ENCODE measurements around the gene MSH5.
"Not testable (repeated sequence)": the region's sequence is repeated elsewhere in the genome, so short reads cannot be mapped to it uniquely, and the experiment has no call there.

The MSH5 gene

GRCh38 chr6:31700740-31701401 lies 38.9 kb upstream of the MSH5 start:
- peak overlapping the region; percentile 76 to 99 (median 97) for H3K4me2 ChIP-seq
- peak overlapping the region in 6 of 10 experiments; percentile 76 to 95 (median 84); a peak in 9 of 20 replicates for H3K4me3 ChIP-seq
- H3K9ac ChIP-seq, result peak overlapping the region in 10 of 11 experiments; percentile 19 to 98 (median 96); a peak in 13 of 22 replicates

GRCh38 chr6:31701666-31702404 lies 38.0 kb upstream of the MSH5 start:
- H3K9ac ChIP-seq, result peak overlapping the region; percentile 90 to 98 (median 95)
- TF ChIP-seq Cebpa-rat (IDR thresholded peaks at IDR 0.05), result no peak
- H4K20me1 ChIP-seq, result peaks cover 9 to 44% (median 29%) of the 10 kb centered on the region in 11 experiments; a peak in 16 of 22 replicates
- no peaks in the 10 kb centered on the region for H3K27me3 ChIP-seq
- H3K4me1 ChIP-seq, result peaks cover 30 to 56% (median 34%) of the 10 kb centered on the region in 10 experiments
- H3K9me3 ChIP-seq (replicated peaks in 1 of 11), result no peaks in the 10 kb centered on the region
- H3K4me2 ChIP-seq, result peak overlapping the region; percentile 76 to 99 (median 97)
- H3K4me3 ChIP-seq, result peak overlapping the region; percentile 67 to 95 (median 82)
- peak overlapping the region; percentile 88 to 96 (median 94); a peak in 21 of 22 replicates for H3K27ac ChIP-seq
- H3K36me3 ChIP-seq, result peaks cover 37 to 50% (median 43%) of the 10 kb centered on the region in 11 experiments

More at GRCh38 chr6:31700740-31701401, 38.9 kb upstream of the MSH5 start:
- Histone ChIP-seq H3K27ac (peak overlapping the region in 1 of 11 experiments; percentile 96; a peak in 1 of 22 replicates), H3K4me1 (peaks cover 24 to 55% (median 27%) of the 10 kb centered on the region in 10 experiments), H3K9me3 (replicated peaks in 1 of 11) (no peaks in the 10 kb centered on the region), H4K20me1 (peaks cover 9 to 47% (median 35%) of the 10 kb centered on the region in 11 experiments; a peak in 16 of 22 replicates), H3K36me3 (peaks cover 46 to 59% (median 52%) of the 10 kb centered on the region in 11 experiments), H3K27me3 (no peaks in the 10 kb centered on the region)
- TF ChIP-seq Cebpa-rat (IDR thresholded peaks at IDR 0.05), result no peak

- Histone ChIP-seq H3K9me3 (replicated peaks in 1 of 11) (no peaks in the 10 kb centered on the region), H3K27me3 (no peaks in the 10 kb centered on the region), H3K9ac (peak overlapping the region; percentile 90 to 98 (median 95)), H4K20me1 (peaks cover 7 to 38% (median 23%) of the 10 kb centered on the region in 11 experiments; a peak in 14 of 22 replicates), H3K27ac (peak overlapping the region; percentile 88 to 96 (median 94)), H3K4me3 (peak overlapping the region; percentile 67 to 95 (median 82)), H3K4me2 (peak overlapping the region; percentile 76 to 99 (median 97)), H3K36me3 (peaks cover 31 to 44% (median 37%) of the 10 kb centered on the region in 11 experiments), H3K4me1 (peaks cover 36 to 59% (median 39%) of the 10 kb centered on the region in 10 experiments)
- TF ChIP-seq Cebpa-rat (IDR thresholded peaks at IDR 0.05), result no peak
These were observed 37.4 kb upstream of the MSH5 start for GRCh38 chr6:31702405-31702818.

DNA sequence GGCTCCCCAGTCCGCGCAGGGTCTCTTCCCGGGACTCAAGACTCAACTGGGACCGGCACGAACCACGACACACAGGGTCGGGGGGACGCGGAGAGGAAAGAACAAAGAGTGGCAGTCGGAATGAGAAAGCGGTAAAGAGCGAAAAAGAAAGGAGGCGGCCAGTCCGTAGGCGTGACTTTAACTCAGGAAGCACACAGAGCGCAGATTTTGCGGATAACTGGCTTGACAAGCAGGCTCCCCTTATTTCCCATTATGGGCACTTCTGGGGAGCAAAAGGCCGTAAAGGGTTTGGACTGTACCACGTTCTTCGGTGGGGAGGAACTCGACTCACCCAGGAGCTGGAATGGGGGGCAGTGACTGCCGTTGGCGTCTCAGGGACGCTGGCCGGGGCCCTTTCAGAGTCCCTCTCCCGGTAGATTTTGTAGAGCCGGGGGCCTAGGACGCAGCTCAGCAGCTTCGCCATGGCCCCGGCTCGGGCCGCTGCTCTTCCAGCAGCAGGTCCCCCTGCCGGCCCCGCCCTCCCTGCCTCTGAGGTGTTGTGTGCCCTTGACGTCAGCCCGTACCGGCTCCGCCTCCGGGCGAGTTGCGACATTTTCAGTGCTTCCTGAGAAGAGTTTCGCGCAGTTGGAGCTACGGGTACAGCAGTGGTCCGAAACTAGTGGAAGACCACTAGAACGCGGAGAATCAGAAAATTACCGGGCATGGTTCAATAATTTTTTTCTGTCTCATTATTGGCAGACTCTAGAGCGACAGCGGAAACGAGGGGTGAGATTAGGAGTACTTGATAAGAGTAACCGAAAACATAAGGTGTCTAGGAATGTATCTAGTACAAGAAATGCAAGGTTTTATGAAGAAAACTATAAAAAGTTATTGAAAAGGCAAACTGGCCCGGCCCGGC lies 36.7 kb upstream of the MSH5 start, which contains the start of gene ABHD16A:
ABHD16A (minus strand) TSS at position 506 of the 898 bp plus-strand sequence; CDS start at position 463, 43 bp downstream.
- peak; percentile 88 to 99 (median 96) for TF ChIP-seq Cebpa-rat (IDR thresholded peaks at IDR 0.05)
- no peaks in the 10 kb centered on the region for H3K27me3 ChIP-seq
- H3K4me1 ChIP-seq, result peaks cover 39 to 59% (median 45%) of the 10 kb centered on the region in 10 experiments
- H3K9ac ChIP-seq, result peak within 1 kb of the TSS; percentile 90 to 98 (median 95)
- H3K9me3 ChIP-seq (replicated peaks in 1 of 11), result no peaks in the 10 kb centered on the region
- peak within 1 kb of the TSS; percentile 76 to 99 (median 97) for H3K4me2 ChIP-seq
- H3K36me3 ChIP-seq, result peaks cover 26 to 37% (median 30%) of the 10 kb centered on the region in 11 experiments
- H3K4me3 ChIP-seq, result peak within 1 kb of the TSS; percentile 67 to 95 (median 82)
- H4K20me1 ChIP-seq, result peaks cover under 1 to 32% (median 19%) of the 10 kb centered on the region in 11 experiments; a peak in 14 of 22 replicates
- H3K27ac ChIP-seq, result peak within 1 kb of the TSS; percentile 88 to 96 (median 94)

DNA sequence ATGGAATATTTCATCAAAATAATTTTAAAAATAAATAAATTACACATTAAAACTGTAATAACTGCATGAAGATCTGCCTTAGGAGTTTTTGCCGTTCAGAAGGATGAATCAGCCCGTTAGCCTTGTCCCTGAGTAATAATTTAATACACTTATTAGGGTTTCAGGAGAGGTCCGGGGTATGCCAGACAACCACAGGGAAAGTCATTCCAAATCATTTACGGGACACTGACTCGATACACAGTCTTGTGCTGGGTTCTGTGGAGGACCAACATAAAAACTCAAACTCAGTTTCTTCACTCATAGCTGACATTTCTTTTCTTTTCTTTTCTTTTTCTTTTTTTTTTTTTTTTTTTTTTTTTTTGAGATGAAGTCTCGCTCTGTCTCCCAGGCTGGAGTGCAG lies 33.9 kb upstream of the MSH5 start:
- Histone ChIP-seq H3K36me3 (peaks cover under 1 to 9% (median 3%) of the 10 kb centered on the region in 11 experiments; a peak in 15 of 22 replicates), H3K27me3 (no peaks in the 10 kb centered on the region), H3K9ac (no peak overlapping the region), H3K4me2 (peak overlapping the region in 1 of 11 experiments; percentile 12; a peak in 1 of 22 replicates), H3K27ac (no peak overlapping the region), H4K20me1 (peaks cover 0 to 13% (median 12%) of the 10 kb centered on the region in 11 experiments; a peak in 13 of 22 replicates), H3K9me3 (replicated peaks in 1 of 11) (no peaks in the 10 kb centered on the region), H3K4me1 (peaks cover 38 to 66% (median 55%) of the 10 kb centered on the region in 10 experiments), H3K4me3 (no peak overlapping the region)
- no peak for TF ChIP-seq Cebpa-rat (IDR thresholded peaks at IDR 0.05)

DNA sequence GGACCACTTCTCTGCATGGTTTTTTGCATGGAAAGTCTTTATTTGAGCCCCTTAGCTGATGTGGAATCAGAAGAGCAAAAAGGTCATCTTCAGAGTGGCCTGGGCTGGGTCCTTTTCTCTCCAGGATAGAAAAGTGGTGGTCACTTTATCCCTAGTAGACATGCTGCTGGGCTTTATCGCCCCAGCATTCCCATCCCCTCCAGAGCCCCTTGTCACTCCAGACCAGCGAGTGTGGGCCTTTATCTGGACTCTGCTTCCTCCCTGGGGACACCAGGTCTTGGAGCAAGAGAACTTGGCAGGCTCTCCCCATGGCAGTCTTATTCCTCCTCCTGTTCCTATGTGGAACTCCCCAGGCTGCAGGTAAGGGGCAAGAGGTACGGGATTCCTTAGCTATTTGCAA lies 33.2 kb upstream of the MSH5 start, which contains the start of gene LY6G6F:
LY6G6F (plus strand) TSS at position 268 of the 400 bp plus-strand sequence; CDS start at position 309, 41 bp downstream.
- H3K27ac ChIP-seq, result 0 out of 22 replicates have a peak within 1 kb of the TSS, but pooled peaks of 2 of the 11 experiments have one; percentile 5 to 9
- peak within 1 kb of the TSS; percentile 19 to 54 (median 35); a peak in 19 of 22 replicates for H3K4me2 ChIP-seq
- H3K9ac ChIP-seq, result no peak within 1 kb of the TSS
- H3K4me1 ChIP-seq, result peaks cover 38 to 66% (median 55%) of the 10 kb centered on the region in 10 experiments
- H3K4me3 ChIP-seq, result no peak within 1 kb of the TSS
- no peak for TF ChIP-seq Cebpa-rat (IDR thresholded peaks at IDR 0.05)
- no peaks in the 10 kb centered on the region for H3K9me3 ChIP-seq (replicated peaks in 1 of 11)
- H4K20me1 ChIP-seq, result peaks cover 0 to 7% (median 5%) of the 10 kb centered on the region in 11 experiments; a peak in 13 of 22 replicates
- H3K36me3 ChIP-seq, result peaks cover 0 to 3% (median 0%) of the 10 kb centered on the region in 11 experiments; a peak in 4 of 22 replicates
- no peaks in the 10 kb centered on the region for H3K27me3 ChIP-seq

GRCh38 chr6:31707701-31708100 lies 32.1 kb upstream of the MSH5 start:
- no peaks in the 10 kb centered on the region for H3K9me3 ChIP-seq (replicated peaks in 1 of 11)
- H3K9ac ChIP-seq, result no peak overlapping the region
- no peak overlapping the region for H3K4me3 ChIP-seq
- peak overlapping the region; percentile 8 to 54 (median 35); a peak in 18 of 22 replicates for H3K4me2 ChIP-seq
- H3K27me3 ChIP-seq, result no peaks in the 10 kb centered on the region
- no peak overlapping the region for H3K27ac ChIP-seq
- no peaks in the 10 kb centered on the region for H4K20me1 ChIP-seq
- H3K36me3 ChIP-seq, result no peaks in the 10 kb centered on the region
- H3K4me1 ChIP-seq, result peaks cover 44 to 71% (median 61%) of the 10 kb centered on the region in 10 experiments
- no peak for TF ChIP-seq Cebpa-rat (IDR thresholded peaks at IDR 0.05)

GRCh38 chr6:31708224-31708623 lies 31.6 kb upstream of the MSH5 start:
- Histone ChIP-seq H3K27ac (no peak overlapping the region), H3K9me3 (replicated peaks in 1 of 11) (no peaks in the 10 kb centered on the region), H3K36me3 (no peaks in the 10 kb centered on the region), H3K4me1 (peaks cover 46 to 76% (median 65%) of the 10 kb centered on the region in 10 experiments), H4K20me1 (no peaks in the 10 kb centered on the region), H3K4me3 (no peak overlapping the region), H3K27me3 (no peaks in the 10 kb centered on the region), H3K9ac (no peak overlapping the region), H3K4me2 (peak overlapping the region in 7 of 11 experiments; percentile 19 to 54 (median 38); a peak in 10 of 22 replicates)
- TF ChIP-seq Cebpa-rat (IDR thresholded peaks at IDR 0.05), result no peak

- not testable (repeated sequence) for H3K9me3 ChIP-seq (replicated peaks in 1 of 11); H3K36me3 ChIP-seq; H4K20me1 ChIP-seq; H3K9ac ChIP-seq; H3K27me3 ChIP-seq; H3K4me3 ChIP-seq
- 0 out of 22 replicates have a peak overlapping the region, but pooled peaks of 1 of the 11 experiments have one; percentile 40 for H3K27ac ChIP-seq
- peaks cover 44 to 77% (median 66%) of the 10 kb centered on the region in 10 experiments for H3K4me1 ChIP-seq
- H3K4me2 ChIP-seq, result peak overlapping the region in 3 of 11 experiments; percentile 23 to 52 (median 35); a peak in 1 of 22 replicates
These were observed 30.6 kb upstream of the MSH5 start for GRCh38 chr6:31709157-31709556.
